ACHN (cell line): ENCODE data around the gene CD96.
A peak's percentile ranks its signal among the peaks of the same experiment; 100 is the strongest.
"Not testable (repeated sequence)": the region's sequence is repeated elsewhere in the genome, so short reads cannot be mapped to it uniquely, and the experiment has no call there.

Experiments
- DNase-seq: peaks from one replicate; pipeline ENCODE4 v3.0.0-alpha.2; 2015
- in situ Hi-C: cut with HindIII; loops from 2 replicates; pipeline ENCODE4 v1.10.0; 2017; ENCODE audit warnings: low sequenced_read_pairs, low pct_ligation_motif_present, low pct_unique_long_range_greater_than_20kb

CD96 gene

GRCh38 chr3:111610189-111610588 is 68.2 kb downstream of the CD96 start:
- no peak for DNase-seq
- in situ Hi-C loops = no loop called here

- no peak for DNase-seq
- in situ Hi-C loops = no loop called here
Observed at GRCh38 chr3:111610612-111611054, 68.6 kb downstream of the CD96 start.

GRCh38 chr3:111613294-111613693 is 71.3 kb downstream of the CD96 start:
- in situ Hi-C loops = no loop called here
- DNase-seq = no peak

DNA sequence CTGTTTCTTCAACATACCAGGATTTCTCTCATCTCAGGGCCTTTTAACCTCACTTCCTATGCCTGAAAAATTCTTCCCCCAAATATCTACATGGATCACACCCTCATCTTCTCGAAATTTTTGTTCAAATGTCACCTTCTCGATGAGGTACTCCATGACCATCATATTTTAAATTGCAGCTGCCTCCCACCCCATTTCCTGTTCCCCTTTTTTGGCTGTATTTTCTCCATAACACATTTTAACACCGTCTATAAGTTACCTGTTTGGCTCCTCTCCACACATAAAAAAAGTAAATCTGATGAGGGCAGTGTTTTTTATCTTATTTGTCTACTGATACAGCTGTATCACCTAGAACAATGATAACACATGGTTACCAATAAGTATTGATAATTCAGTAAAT is 73.9 kb downstream of the CD96 start:
- DNase-seq = no peak
- in situ Hi-C loops = no loop called here

- DNase-seq = no peak
- in situ Hi-C loops = no loop called here
Observed at GRCh38 chr3:111616417-111617105, 74.6 kb downstream of the CD96 start.

DNA sequence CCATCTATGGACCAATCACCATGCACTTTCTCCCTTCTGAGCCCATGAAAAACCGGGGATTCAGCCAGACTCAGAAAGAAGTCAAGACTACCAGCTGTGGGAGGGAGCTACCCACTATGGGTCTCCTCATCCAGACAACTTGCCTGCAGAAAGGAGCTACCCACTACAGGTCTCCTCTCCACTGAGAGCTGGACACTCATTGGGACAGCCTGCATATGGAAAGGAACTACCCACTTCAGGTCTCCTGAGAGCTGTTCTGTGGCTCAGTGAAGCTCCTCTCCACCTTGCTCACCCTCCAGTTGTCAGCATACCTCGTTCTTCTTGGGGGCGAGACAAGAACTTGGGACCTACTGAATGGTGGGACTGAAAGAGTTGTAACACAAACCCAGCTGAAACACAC is 75.4 kb downstream of the CD96 start:
- in situ Hi-C loops = no loop called here
- no peak for DNase-seq

DNA sequence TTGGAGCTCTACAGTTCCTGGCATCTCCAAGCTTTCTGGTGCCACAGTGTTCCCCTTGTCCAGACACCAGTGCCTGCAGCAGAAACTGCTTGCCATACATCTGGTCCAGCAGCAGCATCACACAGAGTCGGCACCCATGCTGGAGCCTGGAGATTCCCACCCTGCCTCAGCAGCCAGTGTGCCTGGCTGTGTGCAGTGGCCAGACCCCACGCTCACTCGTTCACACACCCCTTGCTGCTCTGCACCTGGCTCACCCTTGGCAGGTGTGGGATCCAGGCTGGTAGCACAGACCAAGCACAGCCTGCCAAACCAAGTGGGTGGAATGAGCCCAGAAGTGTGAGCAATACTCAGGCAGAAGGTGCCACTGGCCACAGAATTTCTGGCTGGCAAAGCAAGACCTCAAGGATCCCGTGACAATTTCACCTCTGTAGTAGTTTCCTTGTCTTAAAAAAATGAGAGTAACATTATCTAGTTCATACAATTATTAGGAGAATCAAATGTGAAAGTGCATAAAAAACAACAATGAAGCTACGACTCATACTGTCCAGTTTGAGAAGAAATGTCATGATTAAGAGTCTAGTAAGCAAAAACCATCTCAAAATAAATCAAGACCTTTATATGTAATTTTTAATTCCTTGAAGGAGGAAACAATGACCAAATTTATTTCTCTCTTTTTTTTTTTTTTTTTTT is 76.1 kb downstream of the CD96 start:
- in situ Hi-C loops = no loop called here

DNA sequence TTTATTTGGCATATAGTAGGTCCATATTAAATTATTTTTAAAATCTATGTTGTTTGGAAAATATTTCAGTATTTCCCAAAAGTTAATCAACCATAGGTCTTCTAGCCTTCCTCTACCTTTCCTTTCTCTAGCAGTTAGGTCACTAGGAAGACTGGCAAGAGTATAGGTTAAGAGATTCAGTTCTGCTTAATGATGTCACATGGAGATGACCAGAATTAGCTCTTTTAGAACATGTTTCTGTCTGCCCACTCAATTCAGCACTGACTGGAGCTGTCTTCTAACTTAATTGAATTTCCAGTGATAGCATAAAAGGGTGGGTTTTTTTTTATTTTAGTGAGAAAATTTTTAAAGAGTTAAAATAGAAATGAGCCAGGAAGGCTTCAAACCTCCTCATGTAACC is 76.9 kb downstream of the CD96 start:
- DNase-seq = no peak
- in situ Hi-C loops = no loop called here

More for the DNA sequence above, 76.1 kb downstream of the CD96 start:
- DNase-seq = no peak

DNA sequence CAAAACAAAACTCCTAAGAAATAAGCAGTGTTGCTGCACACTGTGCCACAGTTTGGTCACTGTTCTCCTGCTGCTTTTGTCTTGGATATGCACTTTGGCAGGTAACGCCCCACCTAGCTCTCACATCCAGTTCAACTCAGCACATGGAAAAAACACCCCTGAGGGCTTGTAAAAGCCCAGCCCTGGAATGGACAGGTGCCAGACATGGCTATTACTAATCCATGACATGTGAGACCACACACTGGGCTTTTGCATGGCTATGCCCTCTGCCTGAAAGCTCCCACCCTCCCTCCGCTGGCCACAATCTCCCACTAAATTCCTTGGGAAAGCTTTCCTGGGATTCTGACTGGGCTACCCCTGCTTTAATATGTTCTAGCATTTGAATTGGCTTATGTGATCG is 77.8 kb downstream of the CD96 start:
- DNase-seq = no peak
- in situ Hi-C loops = no loop called here

DNA sequence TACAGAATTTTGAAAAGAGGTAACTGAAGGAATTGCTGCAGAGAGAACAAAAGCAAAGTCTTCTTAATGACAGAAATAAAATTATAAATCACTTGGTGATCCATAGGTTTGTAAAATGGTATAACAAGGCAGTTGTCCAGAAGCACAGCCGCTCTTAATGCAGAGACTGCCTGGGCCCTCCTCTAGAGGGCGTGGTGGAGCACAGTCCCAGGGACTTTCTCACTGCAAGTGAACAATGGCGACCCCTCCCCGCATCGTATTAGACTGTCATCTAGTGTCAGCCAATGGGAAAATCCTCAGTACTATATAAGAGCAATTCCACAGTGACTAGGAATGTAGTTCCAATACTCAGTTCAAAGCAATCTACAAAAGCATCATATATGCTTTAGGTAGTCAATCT is 79.5 kb downstream of the CD96 start:
- in situ Hi-C loops = no loop called here
- peak; percentile 10 for DNase-seq

- no peak for DNase-seq
- in situ Hi-C loops = no loop called here
Observed at GRCh38 chr3:111627092-111627491, 85.1 kb downstream of the CD96 start.

GRCh38 chr3:111629018-111629417 is 87.0 kb downstream of the CD96 start:
- DNase-seq, in situ Hi-C loops: not testable (repeated sequence)

GRCh38 chr3:111630638-111631037 is 88.6 kb downstream of the CD96 start:
- DNase-seq, in situ Hi-C loops: not testable (repeated sequence)

- no peak for DNase-seq
- in situ Hi-C loops = no loop called here
Observed at GRCh38 chr3:111635403-111635802, 93.4 kb downstream of the CD96 start.

DNA sequence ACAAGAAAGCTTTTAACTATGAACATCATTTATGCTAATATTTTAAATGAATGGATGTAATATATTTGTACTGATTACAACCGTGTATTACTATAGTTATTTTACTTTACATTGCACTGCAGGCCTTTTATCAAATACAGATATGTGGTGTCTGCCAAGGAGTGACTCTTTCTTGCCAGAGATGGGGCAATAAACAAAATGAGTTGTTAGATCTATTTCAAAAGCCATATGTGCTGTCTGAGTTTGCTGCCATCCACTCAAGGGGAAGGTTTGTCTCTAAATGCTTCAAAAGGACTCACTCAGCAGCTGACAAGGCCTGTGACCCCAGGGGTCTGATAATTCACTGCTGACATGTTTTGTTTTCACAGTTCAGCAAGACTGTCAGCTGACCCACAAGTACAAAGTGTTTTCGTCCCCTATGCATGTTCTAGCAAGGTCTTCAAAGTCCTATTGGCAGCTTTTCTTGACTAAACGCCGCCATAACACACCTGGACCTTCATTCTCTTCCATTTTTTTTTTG is 94.4 kb downstream of the CD96 start:
- DNase-seq = no peak
- in situ Hi-C loops = no loop called here

GRCh38 chr3:111639316-111639715 is 97.3 kb downstream of the CD96 start:
- no peak for DNase-seq

GRCh38 chr3:111648991-111649579 is 107.1 kb downstream of the CD96 start:
- in situ Hi-C loops = no loop called here

More at GRCh38 chr3:111639316-111639715, 97.3 kb downstream of the CD96 start:
- in situ Hi-C loops = no loop called here

GRCh38 chr3:111650378-111651275 is 108.6 kb downstream of the CD96 start:
- no peak for DNase-seq
- in situ Hi-C loops = no loop called here

More at GRCh38 chr3:111648991-111649579, 107.1 kb downstream of the CD96 start:
- no peak for DNase-seq
